HTERT RPE-1 (cell line): Measurements from ENCODE around the gene FGFR3.
"Not testable (repeated sequence)": the region's sequence is repeated elsewhere in the genome, so short reads cannot be mapped to it uniquely, and the experiment has no call there.

Source experiments
- in situ Hi-C: fragments of 300-500 bp; cut with MboI; formaldehyde crosslinking; loops from 4 replicates; pipeline ENCODE4 v1.14.3; 2020; ENCODE audit warnings: low sequenced_read_pairs

Gene FGFR3

GRCh38 chr4:1836650-1837049, 43.6 kb downstream of the FGFR3 start:
- in situ Hi-C loops = no loop called here

- in situ Hi-C loops = no loop called here
Measured at GRCh38 chr4:1837069-1837468, 44.0 kb downstream of the FGFR3 start.

GRCh38 chr4:1839282-1839681, 46.2 kb downstream of the FGFR3 start:
- in situ Hi-C loops = no loop called here

GRCh38 chr4:1841201-1841886, 48.3 kb downstream of the FGFR3 start:
- in situ Hi-C loops = no loop called here

GRCh38 chr4:1841887-1842210, 48.8 kb downstream of the FGFR3 start:
- in situ Hi-C loops = no loop called here

- in situ Hi-C loops = no loop called here
Measured at GRCh38 chr4:1842339-1842895, 49.3 kb downstream of the FGFR3 start.

GRCh38 chr4:1842993-1843448, 49.9 kb downstream of the FGFR3 start:
- in situ Hi-C loops = no loop called here

- in situ Hi-C loops = no loop called here
Measured at GRCh38 chr4:1843852-1844251, 50.8 kb downstream of the FGFR3 start.

GRCh38 chr4:1844618-1845017, 51.5 kb downstream of the FGFR3 start:
- in situ Hi-C loops = not testable (repeated sequence)

- in situ Hi-C loops = no loop called here
Measured at GRCh38 chr4:1846580-1846979, 53.5 kb downstream of the FGFR3 start.

GRCh38 chr4:1850276-1850675, 57.2 kb downstream of the FGFR3 start:
- in situ Hi-C loops = no loop called here

GRCh38 chr4:1851160-1851559, 58.1 kb downstream of the FGFR3 start:
- in situ Hi-C loops = no loop called here

GRCh38 chr4:1851575-1852410, 58.7 kb downstream of the FGFR3 start:
- in situ Hi-C loops = no loop called here

GRCh38 chr4:1852904-1853623, 60.0 kb downstream of the FGFR3 start:
- in situ Hi-C loops = no loop called here

- in situ Hi-C loops = no loop called here
Measured at GRCh38 chr4:1854752-1855151, 61.7 kb downstream of the FGFR3 start.

- in situ Hi-C loops = no loop called here
Measured at GRCh38 chr4:1855333-1856070, 62.4 kb downstream of the FGFR3 start.

- in situ Hi-C loops = no loop called here
Measured at GRCh38 chr4:1856071-1856942, 63.2 kb downstream of the FGFR3 start, which contains the start of gene LETM1. Gene LETM1, minus strand, starts transcription at chr4:1856156. Its CDS starts 206 bp downstream, at chr4:1855950.

GRCh38 chr4:1856943-1857699, 64.0 kb downstream of the FGFR3 start:
- in situ Hi-C loops = no loop called here

- in situ Hi-C loops = no loop called here
Measured at GRCh38 chr4:1857931-1858330, 64.8 kb downstream of the FGFR3 start.
